ENCODE data around the gene ORM2. TPM values are rescaled to one million over a fixed set of nuclear protein-coding genes. Genes with fewer than 3 reads are reported as not detected.

ORM2 gene
- total RNA-seq, 1 experiment from 2014 or later = not detected

GRCh38 chr9:114369216-114370130 lies 39.8 kb downstream of the ORM2 start:
- Histone ChIP-seq H3K27me3 (ENCODE audit: low read length) (no peaks in the 10 kb centered on the region), H3K9me2 (replicated peaks; ENCODE audit: insufficient read depth, low read length) (no peaks in the 10 kb centered on the region), H3K9me3 (ENCODE audit: low read length) (no peaks in the 10 kb centered on the region), H3K36me3 (ENCODE audit: insufficient read depth, low read length) (peaks cover 46% of the 10 kb centered on the region), H3K4me1 (ENCODE audit: low read length) (peaks cover 99% of the 10 kb centered on the region), H3K9ac (ENCODE audit: low read length) (no peak overlapping the region), H3K4me3 (ENCODE audit: low read length) (no peak overlapping the region), H3K4me2 (ENCODE audit: low read depth, low read length, poor library complexity, severe bottlenecking) (no peak overlapping the region), H2AFZ (ENCODE audit: low read length) (no peak overlapping the region), H4K20me1 (ENCODE audit: insufficient read depth, low read depth, low read length) (no peaks in the 10 kb centered on the region), H3K27ac (ENCODE audit: low read length) (peak overlapping the region; percentile 97), H3K79me2 (ENCODE audit: low read length) (peaks cover 41% of the 10 kb centered on the region)
- no peak for DNase-seq

- Histone ChIP-seq H3K4me2 (ENCODE audit: low read depth, low read length, poor library complexity, severe bottlenecking) (peak overlapping the region; percentile 3), H3K4me3 (ENCODE audit: low read length) (no peak overlapping the region), H3K27ac (ENCODE audit: low read length) (peak overlapping the region; percentile 97), H2AFZ (ENCODE audit: low read length) (no peak overlapping the region), H3K79me2 (ENCODE audit: low read length) (peaks cover 38% of the 10 kb centered on the region), H3K4me1 (ENCODE audit: low read length) (peaks cover 95% of the 10 kb centered on the region), H3K27me3 (ENCODE audit: low read length) (no peaks in the 10 kb centered on the region), H3K36me3 (ENCODE audit: insufficient read depth, low read length) (peaks cover 38% of the 10 kb centered on the region; the same call in 1 of the 2 replicates), H4K20me1 (ENCODE audit: insufficient read depth, low read depth, low read length) (no peaks in the 10 kb centered on the region), H3K9ac (ENCODE audit: low read length) (peak overlapping the region; percentile 81), H3K9me3 (ENCODE audit: low read length) (no peaks in the 10 kb centered on the region), H3K9me2 (replicated peaks; ENCODE audit: insufficient read depth, low read length) (no peaks in the 10 kb centered on the region)
- DNase-seq = no peak
These were observed 40.7 kb downstream of the ORM2 start for GRCh38 chr9:114370251-114370967.

- no peaks in the 10 kb centered on the region for H4K20me1 ChIP-seq (ENCODE audit: insufficient read depth, low read depth, low read length)
- H3K79me2 ChIP-seq (ENCODE audit: low read length) = peaks cover 38% of the 10 kb centered on the region
- no peaks in the 10 kb centered on the region for H3K9me2 ChIP-seq (replicated peaks; ENCODE audit: insufficient read depth, low read length)
- DNase-seq = no peak
- peaks cover 90% of the 10 kb centered on the region for H3K4me1 ChIP-seq (ENCODE audit: low read length)
- H3K9me3 ChIP-seq (ENCODE audit: low read length) = no peaks in the 10 kb centered on the region
- peak overlapping the region; percentile 3 for H3K4me2 ChIP-seq (ENCODE audit: low read depth, low read length, poor library complexity, severe bottlenecking)
- peak overlapping the region; percentile 81 for H3K9ac ChIP-seq (ENCODE audit: low read length)
- peaks cover 38% of the 10 kb centered on the region; the same call in 1 of the 2 replicates for H3K36me3 ChIP-seq (ENCODE audit: insufficient read depth, low read length)
- no peak overlapping the region for H2AFZ ChIP-seq (ENCODE audit: low read length)
- peak overlapping the region; percentile 97 for H3K27ac ChIP-seq (ENCODE audit: low read length)
- H3K4me3 ChIP-seq (ENCODE audit: low read length) = no peak overlapping the region
- no peaks in the 10 kb centered on the region for H3K27me3 ChIP-seq (ENCODE audit: low read length)
These were observed 41.3 kb downstream of the ORM2 start for GRCh38 chr9:114370968-114371320.

- H3K4me1 ChIP-seq (ENCODE audit: low read length) = peaks cover 85% of the 10 kb centered on the region
- H3K9ac ChIP-seq (ENCODE audit: low read length) = peak overlapping the region; percentile 81
- no peak overlapping the region for H3K4me3 ChIP-seq (ENCODE audit: low read length)
- H3K9me3 ChIP-seq (ENCODE audit: low read length) = no peaks in the 10 kb centered on the region
- no peaks in the 10 kb centered on the region for H3K27me3 ChIP-seq (ENCODE audit: low read length)
- peaks cover 38% of the 10 kb centered on the region for H3K79me2 ChIP-seq (ENCODE audit: low read length)
- H3K9me2 ChIP-seq (replicated peaks; ENCODE audit: insufficient read depth, low read length) = no peaks in the 10 kb centered on the region
- peak overlapping the region; percentile 97 for H3K27ac ChIP-seq (ENCODE audit: low read length)
- no peak for DNase-seq
- peak overlapping the region; percentile 3 for H3K4me2 ChIP-seq (ENCODE audit: low read depth, low read length, poor library complexity, severe bottlenecking)
- H4K20me1 ChIP-seq (ENCODE audit: insufficient read depth, low read depth, low read length) = no peaks in the 10 kb centered on the region
- no peak overlapping the region for H2AFZ ChIP-seq (ENCODE audit: low read length)
- peaks cover 38% of the 10 kb centered on the region; the same call in 1 of the 2 replicates for H3K36me3 ChIP-seq (ENCODE audit: insufficient read depth, low read length)
These were observed 41.8 kb downstream of the ORM2 start for GRCh38 chr9:114371343-114371944.

GRCh38 chr9:114371973-114372917 lies 42.6 kb downstream of the ORM2 start:
- Histone ChIP-seq H3K4me2 (ENCODE audit: low read depth, low read length, poor library complexity, severe bottlenecking) (peak overlapping the region; percentile 81), H3K27me3 (ENCODE audit: low read length) (no peaks in the 10 kb centered on the region), H4K20me1 (ENCODE audit: insufficient read depth, low read depth, low read length) (no peaks in the 10 kb centered on the region), H3K4me1 (ENCODE audit: low read length) (peaks cover 77% of the 10 kb centered on the region), H3K9me2 (replicated peaks; ENCODE audit: insufficient read depth, low read length) (no peaks in the 10 kb centered on the region), H3K9ac (ENCODE audit: low read length) (peak overlapping the region; percentile 81), H2AFZ (ENCODE audit: low read length) (no peak overlapping the region), H3K27ac (ENCODE audit: low read length) (peak overlapping the region; percentile 97), H3K36me3 (ENCODE audit: insufficient read depth, low read length) (peaks cover 42% of the 10 kb centered on the region; the same call in 1 of the 2 replicates), H3K4me3 (ENCODE audit: low read length) (peak overlapping the region; percentile 60), H3K9me3 (ENCODE audit: low read length) (no peaks in the 10 kb centered on the region), H3K79me2 (ENCODE audit: low read length) (peaks cover 38% of the 10 kb centered on the region)
- no peak for DNase-seq

GRCh38 chr9:114372921-114373448 lies 43.3 kb downstream of the ORM2 start:
- H2AFZ ChIP-seq (ENCODE audit: low read length) = no peak overlapping the region
- peak overlapping the region; percentile 81 for H3K4me2 ChIP-seq (ENCODE audit: low read depth, low read length, poor library complexity, severe bottlenecking)
- H4K20me1 ChIP-seq (ENCODE audit: insufficient read depth, low read depth, low read length) = no peaks in the 10 kb centered on the region
- H3K9me2 ChIP-seq (replicated peaks; ENCODE audit: insufficient read depth, low read length) = no peaks in the 10 kb centered on the region
- no peaks in the 10 kb centered on the region for H3K27me3 ChIP-seq (ENCODE audit: low read length)
- H3K27ac ChIP-seq (ENCODE audit: low read length) = peak overlapping the region; percentile 97
- H3K4me3 ChIP-seq (ENCODE audit: low read length) = peak overlapping the region; percentile 60
- H3K79me2 ChIP-seq (ENCODE audit: low read length) = peaks cover 44% of the 10 kb centered on the region
- no peaks in the 10 kb centered on the region for H3K9me3 ChIP-seq (ENCODE audit: low read length)
- peak overlapping the region; percentile 81 for H3K9ac ChIP-seq (ENCODE audit: low read length)
- peak; percentile 97 for DNase-seq
- peaks cover 42% of the 10 kb centered on the region; the same call in 1 of the 2 replicates for H3K36me3 ChIP-seq (ENCODE audit: insufficient read depth, low read length)
- peaks cover 69% of the 10 kb centered on the region for H3K4me1 ChIP-seq (ENCODE audit: low read length)

GRCh38 chr9:114373960-114374730 lies 44.5 kb downstream of the ORM2 start:
- Histone ChIP-seq H3K4me1 (ENCODE audit: low read length) (peaks cover 58% of the 10 kb centered on the region), H3K36me3 (ENCODE audit: insufficient read depth, low read length) (peaks cover 45% of the 10 kb centered on the region; the same call in 1 of the 2 replicates), H2AFZ (ENCODE audit: low read length) (no peak overlapping the region), H3K9me2 (replicated peaks; ENCODE audit: insufficient read depth, low read length) (no peaks in the 10 kb centered on the region), H3K27ac (ENCODE audit: low read length) (peak overlapping the region; percentile 97), H3K9me3 (ENCODE audit: low read length) (no peaks in the 10 kb centered on the region), H3K79me2 (ENCODE audit: low read length) (peaks cover 47% of the 10 kb centered on the region), H3K4me3 (ENCODE audit: low read length) (no peak overlapping the region; the same call in 1 of the 2 replicates), H3K9ac (ENCODE audit: low read length) (peak overlapping the region; percentile 81), H3K27me3 (ENCODE audit: low read length) (no peaks in the 10 kb centered on the region), H3K4me2 (ENCODE audit: low read depth, low read length, poor library complexity, severe bottlenecking) (peak overlapping the region; percentile 81), H4K20me1 (ENCODE audit: insufficient read depth, low read depth, low read length) (no peaks in the 10 kb centered on the region)
- no peak for DNase-seq
